ENCODE data around the gene SLC12A3.

Gene SLC12A3

GRCh38 chr16:56833243-56833970 lies 31.6 kb upstream of the SLC12A3 start:
- Histone ChIP-seq H3K27me3 (ENCODE audit: control insufficient read depth, insufficient read depth, low read length) (no peaks in the 10 kb centered on the region), H3K9me3 (ENCODE audit: control insufficient read depth, insufficient read depth, low read length) (no peaks in the 10 kb centered on the region), H3K4me1 (ENCODE audit: control insufficient read depth, insufficient read depth, low read length) (no peaks in the 10 kb centered on the region), H3K36me3 (ENCODE audit: control insufficient read depth, insufficient read depth, low read length) (peaks cover 34% of the 10 kb centered on the region), H3K4me3 (ENCODE audit: low read depth, low read length) (no peak overlapping the region), H3K9ac (ENCODE audit: low read depth, low read length) (no peak overlapping the region)

- peaks cover 34% of the 10 kb centered on the region for H3K36me3 ChIP-seq (ENCODE audit: control insufficient read depth, insufficient read depth, low read length)
Measured at GRCh38 chr16:56835320-56835719, 29.7 kb upstream of the SLC12A3 start.

GRCh38 chr16:56836410-56837230 lies 28.4 kb upstream of the SLC12A3 start:
- Histone ChIP-seq H3K9me3 (ENCODE audit: control insufficient read depth, insufficient read depth, low read length) (no peaks in the 10 kb centered on the region), H3K4me3 (ENCODE audit: low read depth, low read length) (no peak overlapping the region), H3K4me1 (ENCODE audit: control insufficient read depth, insufficient read depth, low read length) (no peaks in the 10 kb centered on the region), H3K36me3 (ENCODE audit: control insufficient read depth, insufficient read depth, low read length) (peaks cover 37% of the 10 kb centered on the region), H3K27me3 (ENCODE audit: control insufficient read depth, insufficient read depth, low read length) (no peaks in the 10 kb centered on the region), H3K9ac (ENCODE audit: low read depth, low read length) (no peak overlapping the region)

More at GRCh38 chr16:56835320-56835719, 29.7 kb upstream of the SLC12A3 start:
- no peak overlapping the region for H3K4me3 ChIP-seq (ENCODE audit: low read depth, low read length)
- H3K27me3 ChIP-seq (ENCODE audit: control insufficient read depth, insufficient read depth, low read length) = no peaks in the 10 kb centered on the region
- no peak overlapping the region for H3K9ac ChIP-seq (ENCODE audit: low read depth, low read length)
- no peaks in the 10 kb centered on the region for H3K4me1 ChIP-seq (ENCODE audit: control insufficient read depth, insufficient read depth, low read length)
- no peaks in the 10 kb centered on the region for H3K9me3 ChIP-seq (ENCODE audit: control insufficient read depth, insufficient read depth, low read length)

GRCh38 chr16:56838622-56839337 lies 26.2 kb upstream of the SLC12A3 start:
- H3K36me3 ChIP-seq (ENCODE audit: control insufficient read depth, insufficient read depth, low read length) = peaks cover 33% of the 10 kb centered on the region

GRCh38 chr16:56841233-56841632 lies 23.8 kb upstream of the SLC12A3 start:
- Histone ChIP-seq H3K9ac (ENCODE audit: low read depth, low read length) (no peak overlapping the region), H3K4me3 (ENCODE audit: low read depth, low read length) (no peak overlapping the region), H3K27me3 (ENCODE audit: control insufficient read depth, insufficient read depth, low read length) (no peaks in the 10 kb centered on the region), H3K4me1 (ENCODE audit: control insufficient read depth, insufficient read depth, low read length) (no peaks in the 10 kb centered on the region), H3K36me3 (ENCODE audit: control insufficient read depth, insufficient read depth, low read length) (peaks cover 32% of the 10 kb centered on the region), H3K9me3 (ENCODE audit: control insufficient read depth, insufficient read depth, low read length) (no peaks in the 10 kb centered on the region)

More at GRCh38 chr16:56838622-56839337, 26.2 kb upstream of the SLC12A3 start:
- Histone ChIP-seq H3K9ac (ENCODE audit: low read depth, low read length) (no peak overlapping the region), H3K9me3 (ENCODE audit: control insufficient read depth, insufficient read depth, low read length) (no peaks in the 10 kb centered on the region), H3K4me3 (ENCODE audit: low read depth, low read length) (no peak overlapping the region), H3K27me3 (ENCODE audit: control insufficient read depth, insufficient read depth, low read length) (no peaks in the 10 kb centered on the region), H3K4me1 (ENCODE audit: control insufficient read depth, insufficient read depth, low read length) (no peaks in the 10 kb centered on the region)

GRCh38 chr16:56841659-56842058 lies 23.3 kb upstream of the SLC12A3 start:
- Histone ChIP-seq H3K9ac (ENCODE audit: low read depth, low read length) (no peak overlapping the region), H3K27me3 (ENCODE audit: control insufficient read depth, insufficient read depth, low read length) (no peaks in the 10 kb centered on the region), H3K4me1 (ENCODE audit: control insufficient read depth, insufficient read depth, low read length) (no peaks in the 10 kb centered on the region), H3K36me3 (ENCODE audit: control insufficient read depth, insufficient read depth, low read length) (peaks cover 31% of the 10 kb centered on the region), H3K4me3 (ENCODE audit: low read depth, low read length) (no peak overlapping the region), H3K9me3 (ENCODE audit: control insufficient read depth, insufficient read depth, low read length) (no peaks in the 10 kb centered on the region)

GRCh38 chr16:56842133-56842532 lies 22.9 kb upstream of the SLC12A3 start:
- Histone ChIP-seq H3K27me3 (ENCODE audit: control insufficient read depth, insufficient read depth, low read length) (no peaks in the 10 kb centered on the region), H3K4me1 (ENCODE audit: control insufficient read depth, insufficient read depth, low read length) (no peaks in the 10 kb centered on the region), H3K9me3 (ENCODE audit: control insufficient read depth, insufficient read depth, low read length) (no peaks in the 10 kb centered on the region), H3K36me3 (ENCODE audit: control insufficient read depth, insufficient read depth, low read length) (peaks cover 28% of the 10 kb centered on the region), H3K4me3 (ENCODE audit: low read depth, low read length) (no peak overlapping the region), H3K9ac (ENCODE audit: low read depth, low read length) (no peak overlapping the region)

- no peaks in the 10 kb centered on the region for H3K9me3 ChIP-seq (ENCODE audit: control insufficient read depth, insufficient read depth, low read length)
- H3K4me3 ChIP-seq (ENCODE audit: low read depth, low read length) = no peak overlapping the region
- H3K4me1 ChIP-seq (ENCODE audit: control insufficient read depth, insufficient read depth, low read length) = no peaks in the 10 kb centered on the region
- peaks cover 28% of the 10 kb centered on the region for H3K36me3 ChIP-seq (ENCODE audit: control insufficient read depth, insufficient read depth, low read length)
- H3K9ac ChIP-seq (ENCODE audit: low read depth, low read length) = no peak overlapping the region
- H3K27me3 ChIP-seq (ENCODE audit: control insufficient read depth, insufficient read depth, low read length) = no peaks in the 10 kb centered on the region
Measured at GRCh38 chr16:56844056-56844455, 21.0 kb upstream of the SLC12A3 start.

GRCh38 chr16:56847173-56847910 lies 17.7 kb upstream of the SLC12A3 start:
- Histone ChIP-seq H3K9me3 (ENCODE audit: control insufficient read depth, insufficient read depth, low read length) (no peaks in the 10 kb centered on the region), H3K4me1 (ENCODE audit: control insufficient read depth, insufficient read depth, low read length) (peaks cover 4% of the 10 kb centered on the region), H3K27me3 (ENCODE audit: control insufficient read depth, insufficient read depth, low read length) (no peaks in the 10 kb centered on the region), H3K36me3 (ENCODE audit: control insufficient read depth, insufficient read depth, low read length) (peaks cover 28% of the 10 kb centered on the region), H3K9ac (ENCODE audit: low read depth, low read length) (no peak overlapping the region), H3K4me3 (ENCODE audit: low read depth, low read length) (no peak overlapping the region)

GRCh38 chr16:56848029-56848936 lies 16.7 kb upstream of the SLC12A3 start:
- Histone ChIP-seq H3K9ac (ENCODE audit: low read depth, low read length) (no peak overlapping the region), H3K27me3 (ENCODE audit: control insufficient read depth, insufficient read depth, low read length) (no peaks in the 10 kb centered on the region), H3K4me1 (ENCODE audit: control insufficient read depth, insufficient read depth, low read length) (peaks cover 4% of the 10 kb centered on the region), H3K36me3 (ENCODE audit: control insufficient read depth, insufficient read depth, low read length) (peaks cover 19% of the 10 kb centered on the region), H3K4me3 (ENCODE audit: low read depth, low read length) (no peak overlapping the region), H3K9me3 (ENCODE audit: control insufficient read depth, insufficient read depth, low read length) (no peaks in the 10 kb centered on the region)

All from iPS-15b (cell line).